Esophagus muscularis mucosa (tissue), 3 donors: ENCODE results near the gene KARS1.

Source experiments
- POLR2A ChIP-seq: fragments of 450-650 bp; IDR thresholded peaks from one replicate; pipeline ENCODE4 v1.6.1; 2017; ENCODE audit warnings: antibody characterized with exemption, moderate library complexity, mild to moderate bottlenecking, low read depth
- TF ChIP-seq, protein P1 (sequence below), 3 experiments: fragments of 200-600 bp in 2 of 3; fragments of 450-650 bp in 1 of 3; sonication (generic) in 2 of 3; IDR thresholded peaks; one replicate each; pipeline ENCODE4 v1.5.1; 2017 to 2019; ENCODE audit warnings: antibody characterized with exemption in 3 of 3, mild to moderate bottlenecking in 2 of 3, moderate library complexity in 1 of 3

DNA sequence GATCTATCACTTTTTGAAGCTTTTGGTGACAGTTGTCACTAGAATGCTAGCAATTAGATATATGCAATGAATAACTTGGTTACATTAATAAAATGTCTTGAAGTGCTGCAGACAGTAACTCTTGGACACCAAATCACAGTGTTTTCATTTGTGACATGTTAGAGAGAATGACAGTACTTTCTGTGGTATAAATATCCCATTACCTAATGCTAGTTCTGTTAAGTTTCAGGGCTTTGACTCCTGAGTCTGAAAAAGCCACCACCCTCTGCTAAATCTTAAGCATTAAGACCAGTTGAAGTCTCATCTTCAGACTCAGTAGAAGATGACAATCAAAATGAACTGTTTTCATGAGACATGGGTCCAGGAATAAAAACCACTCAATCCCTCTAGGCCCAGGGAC lies 39.9 kb upstream of the KARS1 start:
- TF ChIP-seq, protein P1, sequence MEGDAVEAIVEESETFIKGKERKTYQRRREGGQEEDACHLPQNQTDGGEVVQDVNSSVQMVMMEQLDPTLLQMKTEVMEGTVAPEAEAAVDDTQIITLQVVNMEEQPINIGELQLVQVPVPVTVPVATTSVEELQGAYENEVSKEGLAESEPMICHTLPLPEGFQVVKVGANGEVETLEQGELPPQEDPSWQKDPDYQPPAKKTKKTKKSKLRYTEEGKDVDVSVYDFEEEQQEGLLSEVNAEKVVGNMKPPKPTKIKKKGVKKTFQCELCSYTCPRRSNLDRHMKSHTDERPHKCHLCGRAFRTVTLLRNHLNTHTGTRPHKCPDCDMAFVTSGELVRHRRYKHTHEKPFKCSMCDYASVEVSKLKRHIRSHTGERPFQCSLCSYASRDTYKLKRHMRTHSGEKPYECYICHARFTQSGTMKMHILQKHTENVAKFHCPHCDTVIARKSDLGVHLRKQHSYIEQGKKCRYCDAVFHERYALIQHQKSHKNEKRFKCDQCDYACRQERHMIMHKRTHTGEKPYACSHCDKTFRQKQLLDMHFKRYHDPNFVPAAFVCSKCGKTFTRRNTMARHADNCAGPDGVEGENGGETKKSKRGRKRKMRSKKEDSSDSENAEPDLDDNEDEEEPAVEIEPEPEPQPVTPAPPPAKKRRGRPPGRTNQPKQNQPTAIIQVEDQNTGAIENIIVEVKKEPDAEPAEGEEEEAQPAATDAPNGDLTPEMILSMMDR (IDR thresholded peaks at IDR 0.05) = no peak
- no peak for TF ChIP-seq POLR2A
